CD4-positive, alpha-beta T cell treated with Interleukin-2 at 100 ng/mL for 4 hours (primary cell): ENCODE data around the gene USP4.
"Not testable (repeated sequence)": the region's sequence is repeated elsewhere in the genome, so short reads cannot be mapped to it uniquely, and the experiment has no call there.

Experiments
- DNase-seq: peaks from one replicate; pipeline ENCODE4 v3.0.0-alpha.2; 2020; ENCODE audit warnings: low spot score

The USP4 gene

GRCh38 chr3:49253512-49253911 lies 86.3 kb downstream of the USP4 start:
- no peak for DNase-seq

DNA sequence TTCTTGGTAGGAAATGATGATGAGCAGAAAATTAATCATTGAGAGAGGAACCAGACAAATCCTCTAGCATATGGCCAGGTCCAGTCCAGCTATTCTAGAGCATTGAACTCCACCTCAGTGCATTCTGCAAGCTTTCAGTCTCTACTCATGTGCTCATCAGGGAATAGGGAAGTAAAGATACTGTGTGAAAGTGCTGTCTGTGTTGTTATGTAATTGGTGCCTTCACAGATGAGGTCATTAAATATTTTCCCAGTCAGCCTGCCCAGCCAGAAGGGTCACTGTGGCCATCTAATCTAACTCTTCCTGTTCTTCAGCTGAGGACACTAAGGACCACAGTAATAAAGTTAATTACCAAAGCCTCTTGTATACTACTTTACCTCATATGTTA lies 91.0 kb downstream of the USP4 start:
- no peak for DNase-seq

- DNase-seq = no peak
Observed at GRCh38 chr3:49244581-49245205, 95.2 kb downstream of the USP4 start.

DNA sequence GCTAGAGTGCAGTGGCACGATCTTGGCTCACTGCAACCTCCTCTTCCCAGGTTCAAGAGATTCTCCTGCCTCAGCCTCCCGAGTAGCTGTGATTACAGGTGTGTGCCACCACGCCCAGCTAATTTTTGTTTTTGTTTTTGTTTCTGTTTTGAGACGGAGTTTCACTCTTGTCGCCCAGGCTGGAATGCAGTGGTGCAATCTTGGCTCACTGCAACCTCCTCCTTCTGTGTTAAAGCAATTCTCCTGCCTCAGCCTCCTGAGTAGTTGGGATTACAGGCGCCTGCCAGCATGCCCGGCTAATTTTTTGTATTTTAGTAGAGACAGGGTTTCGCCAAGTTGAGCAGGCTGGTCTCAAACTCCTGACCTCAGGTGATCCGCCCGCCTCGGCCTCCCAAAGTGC lies 99.8 kb downstream of the USP4 start:
- not testable (repeated sequence) for DNase-seq

GRCh38 chr3:49238274-49239127 lies 101.4 kb downstream of the USP4 start:
- DNase-seq = peak; percentile 2

DNA sequence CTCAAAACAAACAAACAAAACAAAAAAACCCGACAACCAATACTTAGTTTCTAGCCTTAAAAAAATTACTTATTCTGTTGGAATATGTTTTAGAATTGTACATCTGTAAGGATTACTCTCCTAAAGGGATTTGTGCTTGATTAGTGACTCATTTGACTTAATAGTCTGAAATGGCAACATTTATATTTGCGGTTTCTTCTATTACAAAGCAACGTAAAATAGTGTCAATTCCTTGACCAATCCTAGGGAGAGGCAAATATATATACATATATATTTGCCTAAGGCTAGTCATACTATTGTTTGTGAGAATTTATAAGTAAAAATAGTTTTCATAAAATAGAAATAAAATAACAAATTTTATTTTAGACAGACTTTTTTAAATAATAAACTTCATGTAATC lies 102.5 kb downstream of the USP4 start:
- DNase-seq = no peak

GRCh38 chr3:49236226-49236625 lies 103.6 kb downstream of the USP4 start:
- DNase-seq = no peak

GRCh38 chr3:49228817-49229216 lies 111.0 kb downstream of the USP4 start:
- DNase-seq = not testable (repeated sequence)
